Epithelial cell of esophagus (primary cell): ENCODE results near the gene GAMT.

ENCODE experiments used
- DNase-seq: peaks from one replicate; pipeline ENCODE4 v3.0.0; 2010; ENCODE audit warnings: low read depth
- H3K4me3 ChIP-seq: 2 replicates; pipeline ENCODE4 v1.5.1; 2011; ENCODE audit warnings: mild to moderate bottlenecking, low read length, control low read depth
- CTCF ChIP-seq: IDR thresholded peaks from 2 replicates; pipeline ENCODE4 v1.5.1; 2011; ENCODE audit warnings: low read depth, mild to moderate bottlenecking, low read length, control low read depth, inconsistent platforms; ENCODE audit not compliant: insufficient read depth; ENCODE audit errors: missing control alignments

Gene GAMT

GRCh38 chr19:1382250-1382649 is 19.1 kb downstream of the GAMT start:
- H3K4me3 ChIP-seq, result no peak overlapping the region
- no peak for DNase-seq
- TF ChIP-seq CTCF, result no peak

GRCh38 chr19:1379961-1380489 is 21.3 kb downstream of the GAMT start:
- no peak for TF ChIP-seq CTCF
- no peak overlapping the region for H3K4me3 ChIP-seq
- no peak for DNase-seq

GRCh38 chr19:1379126-1379905 is 22.0 kb downstream of the GAMT start:
- no peak overlapping the region for H3K4me3 ChIP-seq
- DNase-seq, result no peak
- TF ChIP-seq CTCF, result no peak

- TF ChIP-seq CTCF, result no peak
- DNase-seq, result no peak
- no peak overlapping the region for H3K4me3 ChIP-seq
These were observed 23.2 kb downstream of the GAMT start for GRCh38 chr19:1377965-1378785.

GRCh38 chr19:1377176-1377964 is 24.0 kb downstream of the GAMT start:
- no peak overlapping the region for H3K4me3 ChIP-seq
- no peak for TF ChIP-seq CTCF
- DNase-seq, result no peak

- no peak overlapping the region for H3K4me3 ChIP-seq
- TF ChIP-seq CTCF, result no peak
- DNase-seq, result no peak
These were observed 24.9 kb downstream of the GAMT start for GRCh38 chr19:1376415-1376805.
